GM12865 (cell line): ENCODE data around the gene STRIP1.
A peak's percentile ranks its signal among the peaks of the same experiment; 100 is the strongest.

ENCODE experiments used
- DNase-seq: peaks from one replicate; pipeline ENCODE4 v3.0.0; 2010; ENCODE audit warnings: low read depth
- H3K4me3 ChIP-seq: 2 replicates; pipeline ENCODE4 v1.5.1; 2011; ENCODE audit warnings: mild to moderate bottlenecking, low read depth, low read length, control low read depth
- CTCF ChIP-seq: IDR thresholded peaks from 2 replicates; pipeline ENCODE4 v1.5.1; 2011; ENCODE audit warnings: low read length, control low read depth, low read depth, inconsistent platforms; ENCODE audit not compliant: insufficient read depth; ENCODE audit errors: missing control alignments

STRIP1 gene

GRCh38 chr1:109997867-109998229 lies 36.6 kb upstream of the STRIP1 start:
- DNase-seq, result no peak
- H3K4me3 ChIP-seq, result no peak overlapping the region
- TF ChIP-seq CTCF, result no peak

GRCh38 chr1:110002695-110003094 lies 31.7 kb upstream of the STRIP1 start:
- no peak overlapping the region for H3K4me3 ChIP-seq
- no peak for DNase-seq
- TF ChIP-seq CTCF, result no peak

- TF ChIP-seq CTCF, result no peak
- peak; percentile 84 for DNase-seq
- H3K4me3 ChIP-seq, result no peak overlapping the region
Observed at GRCh38 chr1:110003747-110004428, 30.5 kb upstream of the STRIP1 start.

GRCh38 chr1:110004583-110004982 lies 29.8 kb upstream of the STRIP1 start:
- H3K4me3 ChIP-seq, result no peak overlapping the region
- TF ChIP-seq CTCF, result no peak
- no peak for DNase-seq

GRCh38 chr1:110005971-110006370 lies 28.5 kb upstream of the STRIP1 start:
- TF ChIP-seq CTCF, result no peak
- H3K4me3 ChIP-seq, result no peak overlapping the region
- DNase-seq, result no peak

- no peak for DNase-seq
- no peak for TF ChIP-seq CTCF
- H3K4me3 ChIP-seq, result no peak overlapping the region
Observed at GRCh38 chr1:110006516-110006915, 27.9 kb upstream of the STRIP1 start.

- no peak for DNase-seq
- TF ChIP-seq CTCF, result no peak
- no peak overlapping the region for H3K4me3 ChIP-seq
Observed at GRCh38 chr1:110007046-110007830, 27.2 kb upstream of the STRIP1 start.
